Adrenal gland (tissue), 12 donors: ENCODE measurements around the gene CFAP53. TPM values are rescaled to one million over a fixed set of nuclear protein-coding genes. Genes with fewer than 3 reads are reported as not detected.

Experiments
- DNase-seq, 7 donors: peaks; one replicate each; pipeline ENCODE4 v3.0.0-alpha.2; 2019 to 2020
- H3K27ac ChIP-seq, 5 donors: fragments of 200-600 bp; sonication (generic) in 4 of 5; 1 replicate in 3 of 5; 2 replicates in 2 of 5; pipeline versions ENCODE4 v1.5.1 to v1.8.0; 2016 to 2020; ENCODE audit warnings: mild to moderate bottlenecking in 1 of 5
- H3K27me3 ChIP-seq: fragments of 200-600 bp; 2 replicates; pipeline ENCODE4 v1.8.0; 2021
- H3K36me3 ChIP-seq, 2 donors: fragments of 200-600 bp; replicated peaks in 1 of 2; 1 replicate in 1 of 2; 2 replicates in 1 of 2; pipeline versions ENCODE4 v1.5.1 to v1.8.0; 2018 to 2022
- H3K4me1 ChIP-seq, 2 donors: fragments of 200-600 bp; replicated peaks in 1 of 2; 1 replicate in 1 of 2; 2 replicates in 1 of 2; pipeline versions ENCODE4 v1.5.1 to v1.8.0; 2018 to 2021
- H3K4me3 ChIP-seq, 4 donors: fragments of 200-600 bp; sonication (generic) in 3 of 4; one replicate each; pipeline ENCODE4 v1.5.1; 2016 to 2018
- H3K9me3 ChIP-seq, 3 donors: fragments of 200-600 bp; sonication (generic) in 1 of 3; replicated peaks in 1 of 3; 1 replicate in 2 of 3; 2 replicates in 1 of 3; pipeline versions ENCODE4 v1.5.1 to v1.8.0; 2016 to 2021
- CTCF ChIP-seq, 6 experiments: fragments of 450-650 bp in 4 of 6; fragments of 200-600 bp in 2 of 6; sonication (generic) in 1 of 6; IDR thresholded peaks; 1 replicate in 5 of 6; 2 replicates in 1 of 6; pipeline versions ENCODE4 v1.5.1 to v1.8.0; 2016 to 2021; ENCODE audit warnings: antibody characterized with exemption in 6 of 6, mild to moderate bottlenecking in 2 of 6, moderate library complexity in 1 of 6
- POLR2A ChIP-seq, 2 donors: fragments of 450-650 bp; IDR thresholded peaks; one replicate each; pipeline ENCODE4 v1.6.1; 2017; ENCODE audit warnings: antibody characterized with exemption in 2 of 2, mild to moderate bottlenecking in 2 of 2, moderate library complexity in 1 of 2
- WGBS, 4 donors: extraction: QIAGEN DNeasy Blood & Tissue Kit in 2 of 4; methylation state at CpG; one replicate each; pipeline versions ENCODE4 v1.1.5 to v1.1.7; 2013 to 2017; 5-methylcytosine and 5-hydroxymethylcytosine counted together
- intact Hi-C, 2 donors: fragments of 100-400 bp; cut with DNase I; formaldehyde crosslinking; loops; one replicate each; pipeline versions ENCODE4 v1.14.1 to v1.15.0; 2022 to 2023
- polyA plus RNA-seq, 3 donors: library from polyadenylated mRNA; stranded (reverse); fragments of 200-250 nt in 2 of 3; fragments of 350-450 nt in 1 of 3; fragmentation: Illumina TruSeq in 1 of 3; extraction: RNeasy Lipid Tissue Mini Kit (QIAGEN cat#74804) in 1 of 3; gene quantifications; one replicate each; pipeline ENCODE4 v1.2.3, GENCODE V29; 2013 to 2014
- total RNA-seq, 9 donors: library from RNA; depleted of rRNA in 4 of 9; stranded (reverse); fragments of >200 nt in 4 of 9; fragments of 120-200 nt in 1 of 9; fragmentation: NEBNext Ultra II Directional in 1 of 9; extraction: Animal tissue kit (Norgen Biotek cat#: 25700) in 1 of 9; gene quantifications; one replicate each; pipeline versions ENCODE4 v1.1.0 to v1.2.4, GENCODE V29; 2013 to 2023
- donor health status: healthy with polysubstance abuse.
- donor health status: Bipolar disorder and iron deficiency.
- donor health status: DM: yes; HTN: yes; CAD: no.
- donor health status: DM: no; HTN: no; CAD: no.
- donor health status: DM: no; HTN: no; CAD: no.
- donor health status: DM: yes; HTN: yes; CAD: no.

Gene CFAP53
- total and polyA plus RNA-seq, 12 donors = 0.53 to 4.3 (median 1.3) TPM

DNA sequence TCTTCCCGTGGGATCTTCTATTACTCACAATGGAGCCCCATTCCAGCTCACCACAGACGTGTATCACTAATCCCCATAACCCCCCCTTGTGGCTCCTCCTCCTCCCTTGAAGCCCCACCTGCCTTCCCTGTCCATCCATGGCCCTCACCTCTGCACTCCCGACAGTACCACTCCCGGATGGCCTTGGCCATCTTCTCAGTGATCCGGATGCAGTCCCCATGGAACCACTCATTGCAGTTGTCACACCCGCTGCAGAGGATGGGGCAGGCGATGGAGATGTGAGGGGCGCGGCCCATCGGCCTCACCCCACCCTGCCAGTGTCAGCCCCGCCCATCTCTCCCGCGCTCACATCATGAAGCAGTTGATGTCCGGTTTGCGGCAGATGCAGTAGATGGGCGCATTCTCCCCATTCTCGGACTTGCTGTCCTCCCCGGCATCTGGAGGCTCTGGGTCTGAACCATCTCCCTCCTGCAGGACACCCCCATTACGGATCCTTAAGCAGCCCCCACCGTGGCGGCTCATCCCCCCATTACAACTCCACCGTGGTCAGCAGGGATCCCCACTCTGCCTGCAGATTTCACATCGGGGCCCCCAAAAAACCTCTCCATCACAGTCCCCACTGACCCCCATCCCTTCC, 20.2 kb upstream of the CFAP53 start:
- intact Hi-C loops = no loop called here
- TF ChIP-seq CTCF (IDR thresholded peaks at IDR 0.05) (no peak), POLR2A (IDR thresholded peaks at IDR 0.05) (no peak)

GRCh38 chr18:50285631-50286321, 19.5 kb upstream of the CFAP53 start:
- H3K27me3 ChIP-seq = no peaks in the 10 kb centered on the region
- TF ChIP-seq CTCF (IDR thresholded peaks at IDR 0.05) = no peak
- TF ChIP-seq POLR2A (IDR thresholded peaks at IDR 0.05) = no peak
- H3K4me3 ChIP-seq = no peak overlapping the region
- intact Hi-C loops = no loop called here
- WGBS, 4 donors = 94 to 97% (median 96%) methylated on average over 23 to 24 of the region's 24 CpGs
- H3K36me3 ChIP-seq = peaks cover 0 to 28% of the 10 kb centered on the region in 2 donors
- DNase-seq = no peak
- H3K4me1 ChIP-seq = peaks cover 7 to 13% of the 10 kb centered on the region in 2 donors
- H3K9me3 ChIP-seq = no peaks in the 10 kb centered on the region
- peak overlapping the region in 1 of 5 donors; percentile 94 for H3K27ac ChIP-seq

More for the DNA sequence above, 20.2 kb upstream of the CFAP53 start:
- Histone ChIP-seq H3K4me3 (peak overlapping the region in 2 of 4 donors; percentile 86 to 89), H3K9me3 (no peaks in the 10 kb centered on the region), H3K27me3 (no peaks in the 10 kb centered on the region), H3K27ac (peak overlapping the region in 4 of 5 donors; percentile 82 to 94 (median 88)), H3K4me1 (peaks cover 6 to 13% of the 10 kb centered on the region in 2 donors), H3K36me3 (peaks cover 0 to 28% of the 10 kb centered on the region in 2 donors)
- DNase-seq = peak in 3 of 7 donors; percentile 38 to 72 (median 46)
- 18 to 35% (median 25%) methylated on average over 8 to 23 of the region's 23 CpGs for WGBS, 4 donors

GRCh38 chr18:50285071-50285470, 18.8 kb upstream of the CFAP53 start:
- intact Hi-C loops = no loop called here
- no peak for TF ChIP-seq CTCF (IDR thresholded peaks at IDR 0.05)
- no peak for TF ChIP-seq POLR2A (IDR thresholded peaks at IDR 0.05)

DNA sequence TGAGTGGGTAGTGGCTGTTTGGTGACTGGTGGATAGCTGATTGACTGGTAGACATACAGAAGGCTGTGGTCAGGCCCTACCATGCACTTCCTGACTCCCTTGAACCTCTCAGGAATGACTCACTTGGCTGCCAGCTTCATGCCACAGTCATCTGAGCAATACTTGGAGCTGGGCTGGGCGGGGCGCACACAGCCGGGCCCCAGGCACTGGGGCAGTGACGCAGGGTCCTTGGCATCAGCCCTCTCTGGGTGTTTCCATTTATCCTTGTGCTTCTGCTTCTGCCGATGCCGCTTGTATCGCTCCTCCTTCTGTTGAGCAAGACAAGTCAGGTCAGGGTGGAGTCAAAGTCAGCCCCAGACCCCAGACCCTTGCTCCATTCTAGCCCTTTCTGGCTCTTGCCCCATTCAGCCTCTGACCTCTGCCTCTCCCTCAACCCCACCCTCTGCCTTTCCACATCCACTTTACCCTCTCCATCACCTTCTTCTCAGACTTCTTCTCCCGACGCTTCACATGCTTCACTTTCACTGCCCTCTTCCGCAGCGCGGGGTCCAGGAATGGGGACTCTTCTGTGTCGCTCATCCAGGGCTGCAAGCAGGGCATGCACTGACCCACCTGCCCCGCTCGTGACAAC, 18.1 kb upstream of the CFAP53 start:
- 75 to 94% (median 91%) methylated on average over 15 of the region's 15 CpGs for WGBS, 4 donors
- Histone ChIP-seq H3K27me3 (no peaks in the 10 kb centered on the region), H3K27ac (peak overlapping the region in 2 of 5 donors; percentile 54 to 68), H3K4me1 (peaks cover 21 to 26% of the 10 kb centered on the region in 2 donors), H3K36me3 (peaks cover 0 to 30% of the 10 kb centered on the region in 2 donors), H3K4me3 (no peak overlapping the region), H3K9me3 (no peaks in the 10 kb centered on the region)
- intact Hi-C loops = no loop called here
- TF ChIP-seq CTCF (IDR thresholded peaks at IDR 0.05) (no peak), POLR2A (IDR thresholded peaks at IDR 0.05) (no peak)
- peak; percentile 70 to 84 (median 77) for DNase-seq

More at GRCh38 chr18:50285071-50285470, 18.8 kb upstream of the CFAP53 start:
- Histone ChIP-seq H3K4me1 (peaks cover 14 to 19% of the 10 kb centered on the region in 2 donors), H3K36me3 (peaks cover 0 to 28% of the 10 kb centered on the region in 2 donors), H3K27ac (peak overlapping the region in 2 of 5 donors; percentile 27 to 54), H3K27me3 (no peaks in the 10 kb centered on the region), H3K9me3 (no peaks in the 10 kb centered on the region), H3K4me3 (no peak overlapping the region)
- DNase-seq = no peak
- 92 to 100% (median 94%) methylated on average over 7 to 13 of the region's 13 CpGs for whole genome bisulfite sequencing, 4 donors
